HS-5 (cell line): ENCODE results near the gene ZNRF1.
"Not testable (repeated sequence)": the region's sequence is repeated elsewhere in the genome, so short reads cannot be mapped to it uniquely, and the experiment has no call there.

Experiments
- DNase-seq: peaks from one replicate; pipeline ENCODE4 v3.0.0-alpha.2; 2012; ENCODE audit warnings: low read depth

The ZNRF1 gene

DNA sequence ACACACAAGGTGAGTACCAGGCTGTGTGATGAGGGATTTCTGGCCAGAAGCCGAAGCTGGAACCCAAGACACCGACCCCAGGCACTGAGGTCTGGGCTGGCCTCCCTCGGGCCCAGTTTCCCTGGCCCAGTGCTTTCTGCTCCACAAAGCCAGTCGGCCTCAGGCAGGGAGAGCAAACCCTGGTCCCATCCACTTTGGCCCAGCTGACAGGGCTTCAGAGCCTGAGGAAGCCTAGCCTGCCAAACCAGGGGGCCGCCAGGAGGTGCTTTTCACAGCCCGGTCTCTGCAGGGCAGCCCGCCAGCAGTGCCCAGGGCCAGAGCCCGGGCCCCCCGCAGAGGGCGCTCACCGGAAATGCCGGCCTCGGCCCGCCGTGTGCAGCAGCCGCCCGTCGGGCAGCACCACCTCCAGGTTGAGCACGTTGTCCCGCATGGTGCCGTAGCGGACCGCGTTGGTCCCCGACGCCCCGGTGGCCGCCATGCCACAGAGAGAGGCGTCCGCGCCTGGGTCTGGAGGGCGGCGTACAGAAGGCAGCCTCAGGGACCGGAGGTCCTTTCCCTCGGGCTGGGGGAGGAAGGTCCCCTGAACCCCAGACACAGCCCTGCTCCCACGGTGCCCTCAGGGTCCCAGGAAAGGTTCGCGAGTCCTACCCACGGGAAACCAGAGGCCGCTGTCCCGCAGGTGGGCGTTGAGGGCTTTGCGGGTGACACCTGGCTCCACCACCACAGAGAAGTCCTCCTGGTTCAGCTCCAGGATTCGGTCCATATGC, 115.5 kb downstream of the ZNRF1 start:
- DNase-seq = no peak

DNA sequence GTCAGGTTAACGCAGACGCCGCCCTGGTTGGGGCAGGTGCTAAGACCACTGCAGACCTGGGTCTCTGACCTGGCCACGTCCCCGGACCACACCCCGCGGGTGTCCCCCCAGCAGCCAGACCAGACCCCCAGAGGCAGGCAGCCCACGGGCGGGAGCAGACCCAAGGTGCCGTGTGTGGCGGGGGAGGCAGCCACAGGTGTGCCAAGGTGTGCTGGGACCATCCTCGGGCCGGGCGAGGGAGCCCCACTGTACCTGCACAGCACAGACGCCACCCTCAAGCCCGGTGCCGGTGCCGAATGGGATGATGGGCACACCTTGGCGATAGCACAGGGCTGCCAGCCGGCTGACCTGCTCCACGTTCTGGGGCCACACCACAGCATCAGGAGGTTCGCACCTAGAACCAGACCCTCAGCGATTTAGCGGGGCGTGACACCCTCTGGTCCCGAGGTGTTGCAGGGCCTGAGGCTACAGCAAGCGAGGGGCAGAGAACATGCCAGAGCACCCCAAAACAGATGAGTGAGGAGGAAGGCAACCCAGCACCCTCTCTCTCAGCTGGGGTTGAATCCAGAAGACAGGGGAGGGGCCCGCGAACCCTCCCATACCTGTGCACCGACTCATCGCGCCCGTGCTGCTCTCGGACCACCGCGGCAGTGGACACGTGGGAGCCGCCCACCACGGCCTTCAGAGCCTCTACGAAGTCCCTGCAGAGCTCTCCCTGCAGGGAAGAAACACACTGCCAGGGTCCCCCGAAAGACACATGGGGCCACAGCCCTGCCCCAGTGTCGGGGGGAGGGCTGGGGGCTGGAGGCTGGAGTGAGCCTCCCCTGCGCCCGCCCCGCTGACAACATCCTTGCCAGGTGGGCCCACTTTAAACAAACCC, 116.4 kb downstream of the ZNRF1 start:
- DNase-seq = no peak

DNA sequence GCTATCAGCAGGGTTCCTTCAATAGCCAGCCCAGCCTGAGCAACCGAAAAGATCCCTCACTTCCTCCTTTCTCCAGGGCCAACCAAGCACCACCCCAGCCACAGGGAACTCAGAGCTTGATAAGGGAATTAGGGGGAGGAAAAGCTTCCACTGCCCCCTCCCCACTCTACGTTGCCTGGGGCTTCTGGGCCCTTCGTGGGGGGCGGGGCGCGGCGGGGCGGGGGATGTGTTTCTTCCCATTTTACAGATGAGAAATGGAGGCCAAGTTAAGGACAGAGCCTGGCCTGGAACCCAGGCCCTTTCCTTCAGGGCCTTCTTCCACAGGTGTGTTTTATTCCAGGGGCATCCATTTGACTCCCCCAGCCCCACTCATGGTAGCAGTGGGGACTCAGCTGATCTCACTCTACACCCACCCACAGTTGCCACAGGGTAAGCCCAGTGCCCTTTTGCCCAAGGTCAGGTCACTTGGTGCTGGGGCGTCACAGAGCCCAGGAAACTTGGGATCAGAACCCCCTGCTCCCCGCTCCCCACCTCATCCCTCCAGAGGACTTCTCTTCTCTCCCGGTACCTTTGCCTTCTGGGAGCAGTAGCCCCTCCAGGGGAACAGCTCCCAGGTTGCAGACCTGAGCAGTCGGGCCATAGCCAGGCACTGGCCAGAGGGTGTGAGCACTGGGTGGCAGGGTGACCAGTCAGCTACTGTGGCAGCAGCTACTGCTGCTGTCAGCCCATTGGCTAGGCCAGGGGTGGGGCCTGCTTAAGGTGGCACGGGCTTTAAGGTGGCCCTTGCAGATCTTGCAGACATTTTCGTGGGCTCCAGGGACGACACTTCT, 117.5 kb downstream of the ZNRF1 start, which contains the start of gene LDHD:
LDHD (minus strand) TSS at position 700 of the 830 bp plus-strand sequence; CDS start at position 640, 60 bp downstream.
- no peak for DNase-seq

DNA sequence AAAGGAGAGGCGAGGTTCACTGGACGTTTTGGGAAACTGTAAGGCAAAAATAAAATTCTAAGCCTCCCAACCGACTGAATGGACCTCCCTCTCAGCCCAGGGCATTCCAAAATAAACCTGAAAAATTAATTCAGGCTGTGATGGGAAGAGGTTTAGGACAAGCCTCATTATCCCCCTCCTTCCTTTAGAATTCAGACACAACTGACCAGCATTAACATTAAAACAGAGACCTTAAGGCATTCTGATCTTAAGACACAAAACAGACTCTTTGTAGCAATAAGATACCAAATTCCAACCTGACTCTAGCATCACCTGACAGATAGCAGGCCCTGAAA, 118.1 kb downstream of the ZNRF1 start:
- DNase-seq = no peak

DNA sequence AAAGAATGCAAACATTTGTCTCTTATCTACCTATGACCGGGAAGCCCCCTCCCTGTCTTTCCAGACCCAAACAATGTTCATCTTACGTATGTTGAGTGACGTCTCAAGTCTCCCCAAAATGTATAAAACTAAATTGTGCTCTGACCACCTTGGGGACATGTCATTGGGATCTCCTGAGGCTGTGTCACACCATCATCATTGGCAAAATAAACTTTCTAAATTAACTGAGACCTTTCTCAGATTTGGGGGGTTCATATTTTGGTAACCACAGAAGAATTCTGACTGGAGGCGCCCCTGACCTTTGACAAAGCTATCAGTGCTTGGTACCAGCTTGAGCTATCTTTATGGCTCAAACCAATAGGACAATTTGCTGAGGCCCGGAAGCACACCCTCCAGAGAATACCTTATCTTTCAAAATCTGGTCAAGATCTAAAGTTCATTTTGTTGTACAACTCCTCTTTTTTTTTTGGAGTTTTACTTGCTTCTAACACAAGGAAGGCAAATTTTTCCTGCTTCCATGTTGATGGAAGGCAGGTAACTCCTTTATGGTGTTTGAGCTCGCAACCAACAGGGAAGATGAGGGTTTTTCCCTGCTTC, 120.2 kb downstream of the ZNRF1 start:
- no peak for DNase-seq

DNA sequence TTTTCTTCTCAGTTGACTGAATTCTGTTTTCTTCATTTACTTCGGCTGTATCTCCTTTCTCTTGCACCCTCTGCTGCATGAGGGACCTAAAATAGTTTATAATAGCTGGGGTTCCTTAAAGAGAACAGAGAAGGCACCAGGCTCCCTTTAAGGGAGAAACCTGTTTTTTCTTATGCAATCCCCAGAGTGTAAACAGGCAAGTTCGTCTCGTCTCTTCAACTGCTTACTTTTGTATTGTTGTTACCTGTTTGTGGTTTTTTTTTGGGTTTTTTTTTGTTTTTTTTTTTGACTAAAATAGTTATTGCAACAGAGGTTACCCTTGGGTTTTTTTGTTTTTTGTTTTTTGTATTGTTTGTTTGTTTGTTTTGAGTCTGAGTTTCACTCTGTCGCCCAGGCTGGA, 121.4 kb downstream of the ZNRF1 start:
- no peak for DNase-seq

DNA sequence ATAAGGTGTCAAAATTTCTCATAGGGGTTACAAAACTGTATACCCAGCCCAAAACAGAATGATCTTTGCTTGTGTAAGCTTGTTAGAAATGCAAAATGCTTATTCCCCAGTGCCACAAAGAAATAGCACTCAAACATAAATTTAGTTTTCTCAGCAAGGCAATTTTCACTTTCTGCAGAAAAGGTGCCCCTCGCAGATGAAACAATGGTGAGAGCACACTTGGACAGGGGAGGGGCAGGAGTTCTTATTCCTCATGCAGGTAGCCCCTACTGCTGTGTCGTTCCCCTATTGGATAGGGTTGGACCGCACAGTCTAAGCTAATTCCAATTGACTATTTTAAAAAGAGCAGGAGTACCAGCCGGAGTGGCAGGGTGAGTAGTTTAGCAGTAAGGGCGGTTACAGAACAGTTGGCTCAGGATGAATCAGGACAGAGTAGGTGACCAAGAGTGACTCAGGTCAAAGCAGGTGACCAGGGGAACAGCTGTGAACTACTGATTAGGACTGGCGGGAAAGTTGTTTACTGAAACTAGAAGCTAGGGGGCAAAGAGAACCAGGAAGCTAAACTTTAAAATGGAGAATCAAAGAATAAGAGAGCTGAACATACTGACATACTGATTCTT, 123.2 kb downstream of the ZNRF1 start:
- no peak for DNase-seq

DNA sequence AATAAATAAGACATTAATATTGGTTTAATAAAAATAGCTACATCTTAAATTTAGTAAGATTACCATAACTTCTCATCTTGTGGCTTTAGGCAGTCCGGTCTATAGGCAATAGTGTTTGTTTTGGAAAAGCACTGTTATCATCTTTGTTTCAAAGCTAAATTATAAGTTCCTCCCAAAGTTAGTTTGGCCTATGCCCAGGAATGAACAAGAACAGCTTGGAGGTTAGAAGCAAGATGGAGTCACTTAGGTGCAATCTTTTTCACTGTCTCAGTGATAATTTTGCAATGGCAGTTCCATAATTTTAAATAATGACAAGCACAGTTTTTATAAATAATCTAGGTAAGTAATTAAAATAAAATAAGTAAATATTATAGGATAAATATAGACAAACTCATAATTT, 123.8 kb downstream of the ZNRF1 start:
- DNase-seq = no peak

DNA sequence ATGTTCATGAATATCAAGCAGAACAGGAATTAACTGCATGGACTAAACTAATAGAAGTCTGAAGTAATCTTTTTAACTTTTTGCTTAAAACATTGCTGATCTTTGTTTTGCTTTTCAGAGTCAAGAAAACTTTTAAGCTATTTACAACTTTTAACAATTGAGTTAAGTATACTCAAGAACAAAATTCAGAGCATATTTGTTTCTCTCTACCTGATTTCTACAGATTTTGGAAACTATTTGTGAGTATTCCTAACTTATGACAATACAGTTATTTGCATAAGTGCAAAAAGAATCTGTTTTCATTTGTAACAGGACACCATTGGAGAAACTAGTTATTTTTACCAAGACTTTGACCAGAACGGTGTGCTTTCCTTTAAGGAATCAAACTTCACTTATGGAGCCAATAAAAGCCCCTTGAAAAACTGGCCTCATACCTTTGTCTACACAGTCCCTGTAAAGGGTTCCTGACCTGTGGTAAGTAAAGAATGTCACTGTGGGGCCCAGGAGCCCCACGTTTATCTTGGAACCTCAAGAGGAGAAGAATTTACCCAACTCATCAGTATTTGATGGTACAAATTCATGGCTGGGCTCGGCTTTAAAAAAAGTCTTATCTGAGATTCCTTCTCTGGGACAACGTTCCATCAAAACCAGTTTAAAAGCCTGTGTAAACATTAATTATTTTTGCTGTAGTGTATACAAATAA, 129.0 kb downstream of the ZNRF1 start:
- no peak for DNase-seq

DNA sequence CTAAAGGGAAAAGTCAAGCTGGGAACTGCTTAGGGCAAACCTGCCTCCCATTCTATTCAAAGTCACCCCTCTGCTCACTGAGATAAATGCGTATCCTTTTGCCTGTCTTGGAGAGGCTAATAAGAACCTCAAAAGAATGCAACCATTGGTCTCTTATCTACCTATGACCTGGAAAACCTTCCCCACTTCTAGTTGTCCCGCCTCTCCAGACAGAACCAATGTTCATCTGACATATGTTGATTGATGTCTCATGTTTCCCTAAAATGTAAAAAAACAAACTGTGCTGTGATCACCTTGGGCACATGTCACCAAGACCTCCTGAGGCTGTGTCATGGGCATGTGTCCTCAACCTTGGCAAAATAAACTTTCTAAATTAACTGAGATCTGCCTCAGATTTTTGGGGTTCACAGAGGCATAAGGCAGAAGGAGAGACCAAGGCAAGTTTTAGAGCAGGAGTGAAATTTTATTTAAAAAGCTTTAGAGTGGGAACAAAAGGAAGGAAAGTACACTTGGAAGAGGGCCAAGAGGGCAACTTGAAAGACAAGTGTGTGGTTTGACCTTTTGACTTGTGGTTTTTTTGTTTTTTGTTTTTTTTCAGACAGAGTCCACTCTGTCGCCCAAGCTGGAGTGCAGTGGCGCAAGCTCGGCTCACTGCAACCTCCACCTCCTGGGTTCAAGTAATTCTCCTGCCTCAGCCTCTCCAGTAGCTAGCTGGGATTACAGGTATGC, 130.8 kb downstream of the ZNRF1 start:
- DNase-seq = not testable (repeated sequence)

DNA sequence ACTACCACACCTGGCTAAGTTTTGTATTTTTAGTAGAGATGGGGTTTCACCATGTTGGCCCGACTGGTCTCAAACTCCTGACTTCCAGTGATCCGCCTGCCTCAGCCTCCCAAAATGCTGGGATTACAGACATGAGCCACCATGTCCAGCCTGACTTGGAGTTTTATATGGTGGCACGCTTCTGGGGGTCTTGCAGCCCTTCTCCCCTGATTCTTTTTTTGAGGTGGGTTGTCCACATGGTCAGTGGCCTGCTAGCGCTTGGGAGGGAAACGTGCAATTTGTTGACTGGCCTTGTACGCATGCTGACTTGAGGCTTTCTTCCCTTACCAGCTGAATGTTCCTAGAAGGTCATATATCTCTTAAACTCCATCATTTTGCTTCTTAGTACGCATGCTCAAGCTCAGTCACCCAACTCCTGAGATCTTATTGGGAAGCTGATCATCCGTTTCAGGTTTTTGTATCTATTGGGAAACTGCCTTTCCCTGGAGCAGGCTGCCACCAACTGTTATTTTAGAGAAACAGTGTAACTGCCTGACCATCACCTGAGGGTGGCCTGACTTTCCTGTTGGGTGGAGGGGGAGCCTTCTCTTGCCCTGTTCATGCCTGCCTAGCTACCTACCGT, 131.4 kb downstream of the ZNRF1 start:
- no peak for DNase-seq

DNA sequence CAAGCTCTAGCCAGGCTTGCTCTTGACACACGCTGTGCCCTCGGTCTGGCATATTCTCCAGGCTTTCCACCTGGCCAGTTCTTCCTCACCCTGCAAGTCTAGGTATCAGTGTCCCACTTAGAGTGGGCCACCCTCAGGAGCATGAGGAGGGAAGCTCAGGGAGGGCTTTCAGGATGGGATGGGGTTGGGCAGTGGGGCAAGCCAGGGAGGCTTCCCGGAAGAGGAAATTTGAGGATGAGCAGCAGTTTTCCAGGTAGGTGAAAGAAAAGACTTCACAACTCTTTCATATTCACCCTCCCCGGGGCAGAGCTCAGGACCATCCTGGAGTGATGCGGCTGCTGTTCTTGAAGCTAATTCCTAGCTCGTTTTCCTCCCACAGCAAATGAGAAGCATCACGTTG, 132.3 kb downstream of the ZNRF1 start:
- DNase-seq = no peak

DNA sequence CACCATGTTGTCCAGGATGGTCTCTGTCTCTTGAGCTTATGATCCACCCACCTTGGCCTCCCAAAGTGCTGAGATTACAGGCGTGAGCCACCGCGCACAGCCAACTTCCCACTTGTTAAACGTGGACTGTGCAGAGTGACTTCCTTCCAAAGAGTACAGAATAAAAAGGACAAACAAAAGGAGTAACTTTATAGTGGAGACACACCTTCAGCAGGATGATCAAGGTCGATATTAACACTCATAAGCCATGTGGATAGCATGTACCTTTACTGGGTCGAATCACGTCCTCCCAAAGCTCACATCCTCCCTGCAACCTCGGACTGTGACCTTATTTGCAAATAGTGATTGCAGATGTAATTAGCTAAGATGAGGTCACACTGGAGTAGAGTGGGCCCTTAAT, 139.4 kb downstream of the ZNRF1 start:
- DNase-seq = no peak

DNA sequence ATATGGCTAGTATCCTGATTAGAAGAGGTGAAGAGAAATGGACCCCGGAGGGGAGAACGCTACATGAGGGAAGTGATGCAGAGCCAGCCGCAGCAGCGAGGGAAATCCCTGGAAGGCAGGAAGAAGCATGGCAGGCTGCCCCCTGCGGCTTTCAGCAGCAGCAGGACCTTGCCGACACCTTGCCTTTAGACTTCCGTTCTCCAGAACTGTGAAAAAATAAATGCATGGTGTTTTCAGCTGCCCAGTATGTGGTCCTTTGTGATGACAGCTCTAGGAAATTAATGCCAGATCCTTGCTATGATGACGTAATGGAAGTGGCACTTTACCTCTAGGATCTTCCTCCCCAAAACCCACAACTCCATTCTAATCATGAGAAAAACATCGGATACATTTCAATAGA, 139.8 kb downstream of the ZNRF1 start:
- no peak for DNase-seq

DNA sequence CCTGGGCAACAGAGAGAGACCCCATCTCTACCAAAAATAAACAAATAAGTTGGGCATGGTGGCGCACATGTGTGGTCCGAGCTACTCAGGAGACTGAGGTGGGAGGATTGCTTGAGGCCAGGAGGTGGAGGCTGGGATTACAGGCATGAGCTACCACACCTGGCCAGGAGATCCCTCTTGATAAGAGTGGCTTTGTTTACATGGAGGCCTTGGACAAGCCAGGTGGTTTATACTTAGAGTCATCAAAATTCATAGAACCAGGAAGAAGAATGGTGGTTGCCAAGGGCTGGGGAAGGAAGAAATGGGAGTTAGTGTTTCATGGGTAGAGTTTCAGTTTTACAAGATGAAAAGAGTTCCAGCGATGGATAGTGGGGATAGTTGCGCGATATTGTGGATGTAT, 140.7 kb downstream of the ZNRF1 start:
- no peak for DNase-seq

DNA sequence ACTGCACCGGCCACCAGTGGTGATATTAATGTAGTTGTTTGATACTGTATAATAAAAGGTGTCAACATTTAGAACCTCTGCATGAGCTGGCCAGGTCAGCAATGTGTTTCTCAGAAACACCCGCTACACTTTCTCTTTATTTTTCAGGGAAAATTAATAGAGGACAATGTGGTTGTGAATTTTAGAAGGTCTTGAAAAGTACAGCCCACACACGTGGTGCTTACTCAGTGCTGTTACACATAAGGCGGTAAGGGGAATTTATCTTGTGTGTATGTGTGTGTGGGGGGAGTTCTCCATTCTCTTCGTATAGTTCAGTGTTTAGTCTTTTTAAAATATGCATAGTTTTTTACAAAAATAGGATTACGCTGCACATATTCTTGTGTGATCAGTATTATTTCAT, 145.1 kb downstream of the ZNRF1 start:
- DNase-seq = no peak

DNA sequence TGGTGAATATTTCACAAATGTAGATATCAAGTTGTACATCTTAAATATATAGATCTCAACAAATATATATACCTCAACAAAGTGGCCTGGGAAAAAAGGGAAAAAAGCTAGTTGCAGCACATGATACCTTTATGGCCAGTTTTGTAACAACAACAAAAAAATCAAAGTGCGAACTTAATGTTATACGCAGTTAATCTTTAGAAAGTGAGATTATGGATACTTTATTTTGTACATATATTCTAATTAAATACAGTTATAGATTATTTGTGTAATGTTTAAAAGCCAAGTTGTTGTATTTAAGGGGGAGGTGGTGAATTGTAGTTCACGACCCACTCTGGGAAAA, 149.1 kb downstream of the ZNRF1 start:
- DNase-seq = no peak

DNA sequence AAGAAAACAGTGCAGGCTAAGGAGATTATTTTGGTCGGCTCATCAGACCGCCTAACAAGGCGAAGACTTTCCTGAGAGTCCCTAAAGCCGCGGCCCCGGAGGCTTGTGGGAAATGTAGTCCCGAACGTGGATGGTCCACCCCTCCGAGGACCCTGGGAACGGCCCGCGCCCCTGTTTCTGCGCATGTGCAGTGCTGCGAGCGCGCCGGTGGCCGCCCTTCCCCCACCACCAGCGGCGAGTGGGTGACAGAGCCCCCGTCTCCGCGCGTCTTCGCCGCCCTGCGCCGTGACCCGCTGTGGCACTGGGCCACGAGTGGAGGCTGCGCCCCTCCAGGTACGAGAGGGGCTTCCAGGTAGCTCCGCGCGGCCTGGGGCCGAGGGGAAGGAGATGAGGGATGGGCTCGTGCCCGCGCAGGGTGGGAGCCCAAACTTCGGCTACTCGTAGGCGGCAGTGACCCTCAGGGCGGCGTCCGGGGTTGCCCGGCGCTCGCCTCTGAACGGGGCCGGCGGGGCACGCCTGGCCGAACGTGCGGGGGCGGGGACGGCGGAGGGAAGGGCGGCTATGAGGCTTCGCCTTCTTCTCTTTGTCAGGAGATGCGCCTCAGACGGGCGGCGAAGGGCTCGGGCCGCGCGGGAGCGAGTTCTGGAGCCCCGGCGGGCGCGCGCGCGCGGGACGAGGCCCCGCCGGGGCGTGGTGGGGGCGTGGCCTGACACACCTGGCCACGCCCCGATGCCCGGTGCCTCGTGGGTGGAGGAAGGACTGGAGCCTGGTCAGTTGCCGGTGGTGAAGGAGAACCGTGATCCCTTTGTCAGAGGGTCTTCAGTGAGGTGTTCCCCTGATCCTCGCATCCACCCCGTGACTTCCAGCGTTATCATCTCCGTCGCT, 149.7 kb downstream of the ZNRF1 start, which contains the start of gene ZFP1:
ZFP1 (plus strand) TSS at position 214 of the 885 bp plus-strand sequence. CDS start 4,428 bp downstream, outside the sequence.
- peak; percentile 84 for DNase-seq

DNA sequence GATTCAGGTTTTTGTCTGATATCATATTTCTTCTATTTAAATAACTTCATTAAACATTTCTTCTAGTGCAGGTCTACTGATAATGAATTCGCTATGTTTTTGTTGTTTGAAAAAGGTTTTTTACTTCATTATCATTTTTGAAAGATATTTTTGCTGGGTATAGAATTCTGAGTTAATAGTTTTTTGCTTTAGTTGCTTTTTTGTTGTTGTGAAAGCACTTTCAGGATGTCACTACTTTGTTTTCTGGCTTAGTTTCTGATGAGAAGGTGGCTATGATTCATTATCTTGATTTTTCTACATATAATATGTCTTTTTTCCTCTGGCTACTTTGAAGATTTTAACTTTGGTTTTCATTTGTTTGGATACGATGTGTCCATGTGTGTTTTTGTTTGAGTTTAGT, 153.0 kb downstream of the ZNRF1 start:
- DNase-seq = no peak
